ENCODE data around the gene KCTD10.

DNA sequence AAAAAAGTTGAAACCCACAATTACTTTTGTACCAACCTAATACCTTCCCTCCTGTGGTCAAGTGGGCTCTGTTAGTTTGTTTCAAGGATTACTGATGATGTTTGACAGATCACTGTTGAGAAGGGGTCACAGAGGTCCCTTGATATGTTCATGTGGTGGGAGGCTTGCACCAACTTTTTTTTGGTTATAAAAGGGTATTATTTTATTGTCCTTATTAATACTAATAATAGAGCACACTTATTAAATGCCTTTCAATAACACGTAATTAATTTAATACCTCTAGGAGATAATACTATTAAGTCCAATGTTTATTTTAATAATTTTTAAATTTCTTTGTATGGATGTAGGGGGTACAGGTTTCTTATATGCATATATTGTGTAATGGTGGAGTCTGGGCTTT, 4.8 kb upstream of the KCTD10 start:
- TF ChIP-seq, protein P1, sequence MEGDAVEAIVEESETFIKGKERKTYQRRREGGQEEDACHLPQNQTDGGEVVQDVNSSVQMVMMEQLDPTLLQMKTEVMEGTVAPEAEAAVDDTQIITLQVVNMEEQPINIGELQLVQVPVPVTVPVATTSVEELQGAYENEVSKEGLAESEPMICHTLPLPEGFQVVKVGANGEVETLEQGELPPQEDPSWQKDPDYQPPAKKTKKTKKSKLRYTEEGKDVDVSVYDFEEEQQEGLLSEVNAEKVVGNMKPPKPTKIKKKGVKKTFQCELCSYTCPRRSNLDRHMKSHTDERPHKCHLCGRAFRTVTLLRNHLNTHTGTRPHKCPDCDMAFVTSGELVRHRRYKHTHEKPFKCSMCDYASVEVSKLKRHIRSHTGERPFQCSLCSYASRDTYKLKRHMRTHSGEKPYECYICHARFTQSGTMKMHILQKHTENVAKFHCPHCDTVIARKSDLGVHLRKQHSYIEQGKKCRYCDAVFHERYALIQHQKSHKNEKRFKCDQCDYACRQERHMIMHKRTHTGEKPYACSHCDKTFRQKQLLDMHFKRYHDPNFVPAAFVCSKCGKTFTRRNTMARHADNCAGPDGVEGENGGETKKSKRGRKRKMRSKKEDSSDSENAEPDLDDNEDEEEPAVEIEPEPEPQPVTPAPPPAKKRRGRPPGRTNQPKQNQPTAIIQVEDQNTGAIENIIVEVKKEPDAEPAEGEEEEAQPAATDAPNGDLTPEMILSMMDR (optimal IDR thresholded peaks at IDR 0.05 in 1 of 3, IDR thresholded peaks at IDR 0.05 in 1 of 3, conservative IDR thresholded peaks at IDR 0.05 in 1 of 3; ENCODE audit: extremely low read depth in 1 of 3, insufficient read depth in 2 of 3, low read length in 3 of 3) = no peak
- no peak for TF ChIP-seq EZH2 (IDR thresholded peaks at IDR 0.05; ENCODE audit: low read length)
